HG02678 (cell line): ENCODE results near the gene COL21A1.

Source experiments
- ATAC-seq: cut with Tn5 transposase; IDR thresholded peaks from one replicate; pipeline ENCODE4 v1.9.1; 2021; ENCODE audit warnings: mild to moderate bottlenecking, moderate library complexity; ENCODE audit not compliant: unreplicated experiment

COL21A1 gene

GRCh38 chr6:56055081-56055704, 192.2 kb downstream of the COL21A1 start:
- ATAC-seq: no peak

- ATAC-seq: no peak
These were observed 196.2 kb downstream of the COL21A1 start for GRCh38 chr6:56051202-56051598.

GRCh38 chr6:56050530-56051201, 196.7 kb downstream of the COL21A1 start:
- ATAC-seq: no peak

GRCh38 chr6:56048601-56049000, 198.8 kb downstream of the COL21A1 start:
- ATAC-seq: no peak

- ATAC-seq: no peak
These were observed 199.3 kb downstream of the COL21A1 start for GRCh38 chr6:56047931-56048540.

- ATAC-seq: no peak
These were observed 200.8 kb downstream of the COL21A1 start for GRCh38 chr6:56046576-56046975.

GRCh38 chr6:56043761-56044160, 203.6 kb downstream of the COL21A1 start:
- no peak for ATAC-seq

GRCh38 chr6:56043076-56043475, 204.3 kb downstream of the COL21A1 start:
- no peak for ATAC-seq

GRCh38 chr6:56041591-56041990, 205.8 kb downstream of the COL21A1 start:
- no peak for ATAC-seq

- no peak for ATAC-seq
These were observed 206.5 kb downstream of the COL21A1 start for GRCh38 chr6:56040889-56041301.

- no peak for ATAC-seq
These were observed 207.2 kb downstream of the COL21A1 start for GRCh38 chr6:56040223-56040622.

- no peak for ATAC-seq
These were observed 208.6 kb downstream of the COL21A1 start for GRCh38 chr6:56038764-56039163.

GRCh38 chr6:56037601-56038000, 209.8 kb downstream of the COL21A1 start:
- no peak for ATAC-seq

- ATAC-seq: no peak
These were observed 210.3 kb downstream of the COL21A1 start for GRCh38 chr6:56036916-56037600.

- ATAC-seq: no peak
These were observed 214.0 kb downstream of the COL21A1 start for GRCh38 chr6:56033401-56033800.

GRCh38 chr6:56032715-56033260, 214.6 kb downstream of the COL21A1 start:
- ATAC-seq: no peak

- no peak for ATAC-seq
These were observed 219.5 kb downstream of the COL21A1 start for GRCh38 chr6:56027865-56028264.

GRCh38 chr6:56026455-56027180, 220.8 kb downstream of the COL21A1 start:
- ATAC-seq: no peak

GRCh38 chr6:56025795-56026194, 221.6 kb downstream of the COL21A1 start:
- no peak for ATAC-seq

GRCh38 chr6:56024931-56025330, 222.4 kb downstream of the COL21A1 start:
- ATAC-seq: no peak

- no peak for ATAC-seq
These were observed 223.6 kb downstream of the COL21A1 start for GRCh38 chr6:56023829-56024228.
